Fibroblast of lung (primary cell): Measurements from ENCODE around the gene PHF14. TPM values are rescaled to one million over a fixed set of nuclear protein-coding genes. Genes with fewer than 3 reads are reported as not detected.
A peak's percentile ranks its signal among the peaks of the same experiment; 100 is the strongest.

Experiments used
- DNase-seq, 2 donors: peaks; one replicate each; pipeline versions ENCODE4 v3.0.0 to v3.0.0-alpha.2; 2010; ENCODE audit warnings: low read depth in 2 of 2
- H2AFZ ChIP-seq: 2 replicates; pipeline ENCODE4 v1.5.1; 2012; ENCODE audit warnings: low read length, control low read depth, inconsistent platforms
- H3K27ac ChIP-seq: 2 replicates; pipeline ENCODE4 v1.5.1; 2011; ENCODE audit warnings: low read length, control low read depth; ENCODE audit not compliant: insufficient read depth
- H3K27me3 ChIP-seq: 2 replicates; pipeline ENCODE4 v1.5.1; 2011; ENCODE audit warnings: mild to moderate bottlenecking, low read length; ENCODE audit not compliant: control insufficient read depth, insufficient read depth
- H3K36me3 ChIP-seq: 2 replicates; pipeline ENCODE4 v1.5.1; 2011; ENCODE audit warnings: low read length; ENCODE audit not compliant: control insufficient read depth, insufficient read depth
- H3K4me1 ChIP-seq: 2 replicates; pipeline ENCODE4 v1.5.1; 2011; ENCODE audit warnings: low read length; ENCODE audit not compliant: control insufficient read depth, insufficient read depth; ENCODE audit errors: extremely low read depth
- H3K4me2 ChIP-seq: 2 replicates; pipeline ENCODE4 v1.5.1; 2011; ENCODE audit warnings: low read length, control low read depth; ENCODE audit not compliant: insufficient read depth; ENCODE audit errors: extremely low read depth
- H3K4me3 ChIP-seq, 4 experiments: fragments of 200-600 bp in 1 of 4; sonication (generic) in 1 of 4; replicated peaks in 1 of 4; 2 replicates each; pipeline ENCODE4 v1.5.1; 2011 to 2016; ENCODE audit warnings: low read length in 4 of 4, low read depth in 3 of 4, mild to moderate bottlenecking in 3 of 4, control low read depth in 2 of 4, inconsistent platforms in 1 of 4, mixed read lengths in 1 of 4; ENCODE audit not compliant: insufficient read depth in 1 of 4; ENCODE audit errors: control extremely low read depth in 1 of 4
- H3K79me2 ChIP-seq: 2 replicates; pipeline ENCODE4 v1.5.1; 2012; ENCODE audit warnings: mild to moderate bottlenecking, low read length, inconsistent platforms; ENCODE audit not compliant: control insufficient read depth, insufficient read depth
- H3K9ac ChIP-seq: 2 replicates; pipeline ENCODE4 v1.5.1; 2011; ENCODE audit warnings: mild to moderate bottlenecking, low read length, control low read depth; ENCODE audit not compliant: insufficient read depth
- H3K9me3 ChIP-seq: 2 replicates; pipeline ENCODE4 v1.5.1; 2012; ENCODE audit warnings: low read depth, low read length; ENCODE audit not compliant: control insufficient read depth, insufficient read depth
- H4K20me1 ChIP-seq: 2 replicates; pipeline ENCODE4 v1.5.1; 2011; ENCODE audit warnings: low read length; ENCODE audit not compliant: control insufficient read depth, insufficient read depth; ENCODE audit errors: extremely low read depth
- CTCF ChIP-seq, 2 donors: IDR thresholded peaks in 1 of 2; conservative IDR thresholded peaks in 1 of 2; 1 replicate in 1 of 2; 2 replicates in 1 of 2; pipeline ENCODE4 v1.5.1; 2011 to 2012; ENCODE audit warnings: low read length in 2 of 2, control low read depth in 1 of 2, inconsistent platforms in 1 of 2, low read depth in 1 of 2, mild to moderate bottlenecking in 1 of 2
- EZH2 ChIP-seq: IDR thresholded peaks from 2 replicates; pipeline ENCODE4 v1.5.1; 2012; ENCODE audit warnings: low read length, control low read depth, mild to moderate bottlenecking; ENCODE audit errors: missing control alignments
- polyA plus RNA-seq, 2 donors: library from polyadenylated mRNA; depleted of rRNA in 1 of 2; stranded (reverse) in 1 of 2; unstranded in 1 of 2; fragments of >200 nt; gene quantifications; 2 replicates each; pipeline ENCODE4 v1.2.1, GENCODE V29; 2011 to 2012; ENCODE audit warnings: missing spikeins in 1 of 2
- total RNA-seq: library from RNA; depleted of rRNA; stranded (reverse); fragments of >200 nt; gene quantifications from 2 replicates; pipeline ENCODE4 v1.2.1, GENCODE V29; 2014

The PHF14 gene
- total and polyA plus RNA-seq, 2 donors (not counting 1 experiment from before 2014, with no cell fraction given), result 18.8 to 29.6 TPM

GRCh38 chr7:11185179-11185815, 211.6 kb downstream of the PHF14 start:
- Histone ChIP-seq H3K9me3 (no peaks in the 10 kb centered on the region), H4K20me1 (no peaks in the 10 kb centered on the region), H3K27me3 (no peaks in the 10 kb centered on the region), H2AFZ (no peak overlapping the region), H3K27ac (no peak overlapping the region), H3K4me2 (no peak overlapping the region), H3K36me3 (no peaks in the 10 kb centered on the region), H3K4me3 (no peak overlapping the region), H3K79me2 (no peaks in the 10 kb centered on the region), H3K9ac (no peak overlapping the region), H3K4me1 (no peaks in the 10 kb centered on the region)
- TF ChIP-seq EZH2 (no peak), CTCF (conservative IDR thresholded peaks at IDR 0.05 in 1 of 2, IDR thresholded peaks at IDR 0.05 in 1 of 2; ENCODE audit: low read depth in 1 of 2, low read length in 2 of 2) (no peak)
- peak; percentile 31 to 82 for DNase-seq

- Histone ChIP-seq H3K9ac (no peak overlapping the region), H3K27ac (no peak overlapping the region), H3K27me3 (no peaks in the 10 kb centered on the region), H3K4me3 (peak overlapping the region in 2 of 4 experiments; percentile 31 to 46), H3K9me3 (no peaks in the 10 kb centered on the region), H3K79me2 (no peaks in the 10 kb centered on the region), H3K36me3 (no peaks in the 10 kb centered on the region), H4K20me1 (no peaks in the 10 kb centered on the region), H3K4me1 (no peaks in the 10 kb centered on the region), H2AFZ (peak overlapping the region; percentile 17), H3K4me2 (peak overlapping the region; percentile 51)
- TF ChIP-seq CTCF (conservative IDR thresholded peaks at IDR 0.05 in 1 of 2, IDR thresholded peaks at IDR 0.05 in 1 of 2; ENCODE audit: low read depth in 1 of 2, low read length in 2 of 2) (no peak), EZH2 (no peak)
- DNase-seq, result peak in 1 of 2 donors; percentile 17
Measured at GRCh38 chr7:11188529-11189310, 215.0 kb downstream of the PHF14 start.

- TF ChIP-seq EZH2 (no peak), CTCF (conservative IDR thresholded peaks at IDR 0.05 in 1 of 2, IDR thresholded peaks at IDR 0.05 in 1 of 2; ENCODE audit: low read depth in 1 of 2, low read length in 2 of 2) (no peak)
- no peak overlapping the region for H2AFZ ChIP-seq
Measured at GRCh38 chr7:11191081-11191480, 217.4 kb downstream of the PHF14 start.

More at GRCh38 chr7:11191081-11191480, 217.4 kb downstream of the PHF14 start:
- no peak overlapping the region for H3K4me3 ChIP-seq
- no peaks in the 10 kb centered on the region for H3K4me1 ChIP-seq
- no peaks in the 10 kb centered on the region for H3K36me3 ChIP-seq
- H3K79me2 ChIP-seq, result no peaks in the 10 kb centered on the region
- H3K27me3 ChIP-seq, result no peaks in the 10 kb centered on the region
- H3K9ac ChIP-seq, result no peak overlapping the region
- H3K27ac ChIP-seq, result no peak overlapping the region
- no peaks in the 10 kb centered on the region for H3K9me3 ChIP-seq
- DNase-seq, result no peak
- no peaks in the 10 kb centered on the region for H4K20me1 ChIP-seq
- no peak overlapping the region for H3K4me2 ChIP-seq
